ENCODE measurements around the gene UVRAG. TPM values are rescaled to one million over a fixed set of nuclear protein-coding genes. Genes with fewer than 3 reads are reported as not detected.

Gene UVRAG
- total RNA-seq, 2 experiments from 2014 or later, result 16.5 to 19.5 TPM

DNA sequence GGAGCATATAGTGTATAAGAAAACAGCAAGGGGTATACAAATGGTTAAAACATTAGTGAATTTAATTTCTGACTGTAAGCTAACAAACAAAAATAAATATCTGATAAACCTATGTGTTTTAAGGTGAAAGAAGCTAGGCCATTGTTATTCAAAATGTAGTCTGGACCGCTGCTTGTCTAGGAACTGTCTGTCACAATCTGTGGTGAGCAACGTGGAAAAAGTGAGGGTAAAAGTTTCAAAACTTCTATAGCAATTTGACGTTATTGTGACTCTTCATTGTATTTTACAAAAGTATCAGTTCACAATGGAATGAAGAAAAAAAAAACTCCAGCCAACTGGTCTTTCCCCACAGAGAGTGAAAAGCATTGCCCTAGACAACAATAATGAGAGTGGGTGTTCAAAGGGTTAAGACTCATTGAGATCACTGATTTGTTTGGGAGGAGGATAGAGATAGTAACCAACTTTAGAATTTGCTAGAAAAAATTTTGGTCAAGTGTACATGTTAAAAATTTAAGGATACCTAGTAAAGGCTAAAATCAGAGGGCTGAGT lies 79.1 kb downstream of the UVRAG start:
- no peaks in the 10 kb centered on the region for H3K9me3 ChIP-seq (ENCODE audit: control insufficient read depth in 1 of 2, insufficient read depth in 1 of 2, low read length in 2 of 2)
- ChIA-PET POLR2A (no interaction called here), CTCF (interaction anchor here (0.7 to 1.8 kb wide), 2 partner anchors 25 to 91 kb away, joined by 3 read pairs; no protein-coding TSS in a partner anchor)
- TF ChIP-seq, protein P1, sequence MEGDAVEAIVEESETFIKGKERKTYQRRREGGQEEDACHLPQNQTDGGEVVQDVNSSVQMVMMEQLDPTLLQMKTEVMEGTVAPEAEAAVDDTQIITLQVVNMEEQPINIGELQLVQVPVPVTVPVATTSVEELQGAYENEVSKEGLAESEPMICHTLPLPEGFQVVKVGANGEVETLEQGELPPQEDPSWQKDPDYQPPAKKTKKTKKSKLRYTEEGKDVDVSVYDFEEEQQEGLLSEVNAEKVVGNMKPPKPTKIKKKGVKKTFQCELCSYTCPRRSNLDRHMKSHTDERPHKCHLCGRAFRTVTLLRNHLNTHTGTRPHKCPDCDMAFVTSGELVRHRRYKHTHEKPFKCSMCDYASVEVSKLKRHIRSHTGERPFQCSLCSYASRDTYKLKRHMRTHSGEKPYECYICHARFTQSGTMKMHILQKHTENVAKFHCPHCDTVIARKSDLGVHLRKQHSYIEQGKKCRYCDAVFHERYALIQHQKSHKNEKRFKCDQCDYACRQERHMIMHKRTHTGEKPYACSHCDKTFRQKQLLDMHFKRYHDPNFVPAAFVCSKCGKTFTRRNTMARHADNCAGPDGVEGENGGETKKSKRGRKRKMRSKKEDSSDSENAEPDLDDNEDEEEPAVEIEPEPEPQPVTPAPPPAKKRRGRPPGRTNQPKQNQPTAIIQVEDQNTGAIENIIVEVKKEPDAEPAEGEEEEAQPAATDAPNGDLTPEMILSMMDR (IDR thresholded peaks at IDR 0.05), result no peak
- H3K4me3 ChIP-seq (ENCODE audit: low read length), result no peak overlapping the region
- Mint-ChIP-seq H3K27me3 (no peaks in the 10 kb centered on the region), H3K9me3 (no peaks in the 10 kb centered on the region), H3K36me3 (ENCODE audit: low read depth) (peaks cover 27% of the 10 kb centered on the region), H3K4me3 (no peak overlapping the region), H3K4me1 (ENCODE audit: low read depth) (peaks cover 5% of the 10 kb centered on the region), H3K27ac (no peak overlapping the region)
- intact Hi-C loops (cut with DNase I, micrococcal nuclease), result loop anchor here in 1 of 2 experiments (1.0 to 2.0 kb wide), 2 partner anchors 259 to 425 kb away; no protein-coding TSS in a partner anchor
- no peak for ATAC-seq (ENCODE audit: poor library complexity)
- H3K27me3 ChIP-seq (ENCODE audit: control insufficient read depth in 1 of 2, insufficient read depth in 2 of 2, low read length in 2 of 2), result no peaks in the 10 kb centered on the region
- peaks cover 27% of the 10 kb centered on the region for H3K36me3 ChIP-seq (ENCODE audit: insufficient read depth, low read length)
- no peak for DNase-seq
- no peaks in the 10 kb centered on the region for H3K4me1 ChIP-seq (ENCODE audit: insufficient read depth, low read length)
- H3K27ac ChIP-seq (ENCODE audit: low read depth in 1 of 2, low read length in 2 of 2), result no peak overlapping the region

- H3K27me3 Mint-ChIP-seq, result no peaks in the 10 kb centered on the region
- TF ChIP-seq, protein P1 (IDR thresholded peaks at IDR 0.05), result peak; percentile 59
- CTCF ChIA-PET, result interaction anchor here (0.7 to 1.9 kb wide), 8 partner anchors 11 to 422 kb away, joined by 3 to 18 read pairs (median 3); no protein-coding TSS in a partner anchor
- no peak overlapping the region for H3K27ac Mint-ChIP-seq
- intact Hi-C loops (cut with DNase I, micrococcal nuclease), result loop anchor here (1.0 to 5.0 kb wide), 5 partner anchors 255 to 785 kb away; partner anchors contain the start of gene WNT11 (in 2 of the 2)
- no peaks in the 10 kb centered on the region for H3K4me1 ChIP-seq (ENCODE audit: insufficient read depth, low read length)
- POLR2A ChIA-PET, result interaction anchor here (1.0 kb wide), 1 partner anchor 66 kb away, joined by 3 read pairs; no protein-coding TSS in a partner anchor
- DNase-seq (peak in 3 of 14 experiments; percentile 44 to 51 (median 44)), ATAC-seq (ENCODE audit: poor library complexity) (no peak)
- H3K9me3 ChIP-seq (ENCODE audit: control insufficient read depth in 1 of 2, insufficient read depth in 1 of 2, low read length in 2 of 2), result no peaks in the 10 kb centered on the region
- H3K36me3 ChIP-seq (ENCODE audit: insufficient read depth, low read length), result peaks cover 11% of the 10 kb centered on the region
- no peaks in the 10 kb centered on the region for H3K9me3 Mint-ChIP-seq
- H3K4me3 ChIP-seq (ENCODE audit: low read length), result no peak overlapping the region
- H3K4me1 Mint-ChIP-seq (ENCODE audit: low read depth), result peaks cover 5% of the 10 kb centered on the region
- H3K27me3 ChIP-seq (ENCODE audit: control insufficient read depth in 1 of 2, insufficient read depth in 2 of 2, low read length in 2 of 2), result no peaks in the 10 kb centered on the region
- no peak overlapping the region for H3K4me3 Mint-ChIP-seq
- H3K27ac ChIP-seq (ENCODE audit: low read depth in 1 of 2, low read length in 2 of 2), result no peak overlapping the region
- H3K36me3 Mint-ChIP-seq (ENCODE audit: low read depth), result peaks cover 18% of the 10 kb centered on the region
These were observed 81.9 kb downstream of the UVRAG start for GRCh38 chr11:75896843-75897419.

DNA sequence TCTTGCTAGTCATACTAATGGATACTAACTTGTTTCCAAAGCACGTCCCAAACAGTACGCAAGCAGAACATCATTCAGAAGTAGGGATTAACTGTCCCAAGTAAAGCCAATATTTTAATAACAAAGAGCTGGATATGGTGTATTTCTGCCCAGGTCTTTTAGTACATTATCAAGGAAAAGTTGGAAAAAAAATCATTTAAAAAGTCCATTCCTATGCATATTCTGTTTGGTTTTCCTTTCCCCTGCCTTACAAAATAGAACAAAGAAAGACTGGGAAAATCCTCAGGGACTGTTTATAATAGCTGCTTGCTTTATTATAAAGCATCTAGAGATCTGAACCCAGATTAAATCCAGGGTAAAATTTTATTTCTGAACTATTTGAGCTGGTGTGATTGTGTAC lies 83.9 kb downstream of the UVRAG start:
- peaks cover 15% of the 10 kb centered on the region for H3K4me1 Mint-ChIP-seq (ENCODE audit: low read depth)
- DNase-seq (no peak), ATAC-seq (ENCODE audit: poor library complexity) (no peak)
- H3K4me3 Mint-ChIP-seq, result no peak overlapping the region
- no peak overlapping the region for H3K27ac ChIP-seq (ENCODE audit: low read depth in 1 of 2, low read length in 2 of 2)
- H3K36me3 Mint-ChIP-seq (ENCODE audit: low read depth), result peaks cover 20% of the 10 kb centered on the region
- H3K9me3 ChIP-seq (ENCODE audit: control insufficient read depth in 1 of 2, insufficient read depth in 1 of 2, low read length in 2 of 2), result no peaks in the 10 kb centered on the region
- TF ChIP-seq, protein P1 (IDR thresholded peaks at IDR 0.05), result no peak
- H3K27me3 Mint-ChIP-seq, result no peaks in the 10 kb centered on the region
- H3K36me3 ChIP-seq (ENCODE audit: insufficient read depth, low read length), result peaks cover 3% of the 10 kb centered on the region
- no peak overlapping the region for H3K27ac Mint-ChIP-seq
- intact Hi-C loops (cut with DNase I, micrococcal nuclease), result loop anchor here in 1 of 2 experiments (5.0 kb wide), 2 partner anchors 308 to 783 kb away; partner anchors contain the start of gene WNT11
- POLR2A ChIA-PET, result no interaction called here
- no peak overlapping the region for H3K4me3 ChIP-seq (ENCODE audit: low read length)
- no peaks in the 10 kb centered on the region for H3K9me3 Mint-ChIP-seq
- H3K27me3 ChIP-seq (ENCODE audit: control insufficient read depth in 1 of 2, insufficient read depth in 2 of 2, low read length in 2 of 2), result no peaks in the 10 kb centered on the region
- no peaks in the 10 kb centered on the region for H3K4me1 ChIP-seq (ENCODE audit: insufficient read depth, low read length)
- CTCF ChIA-PET, result no interaction called here

All from CD4-positive, alpha-beta T cell (primary cell).